DLD1 (cell line): ENCODE data around the gene A2M.

Source experiments
- in situ Hi-C: cut with HindIII; loops from 2 replicates; pipeline ENCODE4 v1.10.0; 2017; ENCODE audit warnings: low sequenced_read_pairs

The A2M gene

GRCh38 chr12:9122091-9122609 is 6.4 kb upstream of the A2M start:
- in situ Hi-C loops, result no loop called here

GRCh38 chr12:9120487-9121184 is 4.9 kb upstream of the A2M start:
- in situ Hi-C loops, result no loop called here

GRCh38 chr12:9118158-9118557 is 2.4 kb upstream of the A2M start:
- in situ Hi-C loops, result no loop called here

GRCh38 chr12:9114946-9115345 is 773 bp downstream of the A2M start:
- in situ Hi-C loops, result no loop called here

- in situ Hi-C loops, result no loop called here
Measured at GRCh38 chr12:9113987-9114309, 1.8 kb downstream of the A2M start.

GRCh38 chr12:9113296-9113986 is 2.3 kb downstream of the A2M start:
- in situ Hi-C loops, result no loop called here

GRCh38 chr12:9112076-9112853 is 3.5 kb downstream of the A2M start:
- in situ Hi-C loops, result no loop called here

- in situ Hi-C loops, result no loop called here
Measured at GRCh38 chr12:9111525-9111924, 4.2 kb downstream of the A2M start.

- in situ Hi-C loops, result no loop called here
Measured at GRCh38 chr12:9109737-9110491, 5.8 kb downstream of the A2M start.

- in situ Hi-C loops, result no loop called here
Measured at GRCh38 chr12:9109213-9109522, 6.6 kb downstream of the A2M start.

- in situ Hi-C loops, result no loop called here
Measured at GRCh38 chr12:9108504-9109212, 7.1 kb downstream of the A2M start.

GRCh38 chr12:9107542-9107873 is 8.2 kb downstream of the A2M start:
- in situ Hi-C loops, result no loop called here

GRCh38 chr12:9106610-9107541 is 8.8 kb downstream of the A2M start:
- in situ Hi-C loops, result no loop called here

GRCh38 chr12:9106067-9106466 is 9.7 kb downstream of the A2M start:
- in situ Hi-C loops, result no loop called here

GRCh38 chr12:9104767-9105423 is 10.8 kb downstream of the A2M start:
- in situ Hi-C loops, result no loop called here

- in situ Hi-C loops, result no loop called here
Measured at GRCh38 chr12:9104087-9104486, 11.6 kb downstream of the A2M start.

- in situ Hi-C loops, result no loop called here
Measured at GRCh38 chr12:9103050-9103849, 12.5 kb downstream of the A2M start.

- in situ Hi-C loops, result no loop called here
Measured at GRCh38 chr12:9101018-9101687, 14.6 kb downstream of the A2M start.
